Frontal cortex (tissue), 4 donors: Measurements from ENCODE around the gene S100PBP. TPM values are rescaled to one million over a fixed set of nuclear protein-coding genes. Genes with fewer than 3 reads are reported as not detected.
A peak's percentile ranks its signal among the peaks of the same experiment; 100 is the strongest.

Source experiments
- DNase-seq, 2 donors: peaks; one replicate each; pipeline ENCODE4 v3.0.0; 2012; ENCODE audit warnings: low spot score in 2 of 2
- FAIRE-seq: peaks from 2 replicates; lab custom pipeline; 2012; peaks lifted over from hg19 to GRCh38; lab: Jason Lieb, UNC
- total RNA-seq: library from RNA; depleted of rRNA; stranded (reverse); fragments of >200 nt; gene quantifications from one replicate; pipeline ENCODE4 v1.2.3, GENCODE V29; 2014
- donor health status: control.
- donor health status: control.
- donor health status: control.

S100PBP gene
- 42.4 TPM for total RNA-seq

DNA sequence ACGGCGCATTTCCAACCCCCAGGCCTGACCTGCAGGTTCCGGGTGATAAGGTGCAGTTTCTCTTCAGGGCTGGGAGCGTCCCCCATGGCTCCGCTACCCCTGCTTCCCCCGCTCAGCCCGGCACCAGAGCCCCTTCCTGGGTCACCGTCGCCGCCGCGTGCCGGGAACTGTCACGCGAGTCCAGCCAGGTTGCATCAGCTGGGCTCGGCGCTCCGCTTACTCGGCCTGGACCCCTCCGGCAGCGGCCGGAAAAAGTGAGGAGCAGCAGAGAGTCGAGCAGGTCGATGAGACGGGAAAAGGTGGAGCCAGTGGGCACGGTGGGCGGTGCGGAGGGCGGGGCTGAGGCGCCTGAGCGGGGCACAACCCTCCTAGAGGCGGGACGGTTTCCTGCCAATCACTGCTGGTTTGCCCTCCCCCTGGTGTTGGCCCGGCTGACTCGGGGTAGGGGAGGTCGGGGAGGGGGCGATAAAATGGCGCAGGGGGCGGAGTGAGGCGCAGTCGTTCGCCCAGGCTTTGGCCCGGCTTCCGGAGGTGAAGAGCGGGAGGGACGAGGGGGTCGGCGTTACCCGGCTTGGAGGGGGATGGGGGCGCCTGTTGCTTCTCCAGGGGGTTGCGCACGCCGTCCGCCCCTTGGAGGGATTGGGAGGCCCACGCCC, at the start of gene S100PBP, which contains the start of gene YARS1:
Gene S100PBP, plus strand, starts transcription at position 495 of the 656 bp plus-strand sequence. CDS start 8,447 bp downstream, outside the sequence.
Gene YARS1, minus strand, starts transcription at position 200 of the 656 bp plus-strand sequence. Its CDS starts 114 bp downstream, at position 86.
- DNase-seq (peak; percentile 97 to 99), FAIRE-seq (no peak)

DNA sequence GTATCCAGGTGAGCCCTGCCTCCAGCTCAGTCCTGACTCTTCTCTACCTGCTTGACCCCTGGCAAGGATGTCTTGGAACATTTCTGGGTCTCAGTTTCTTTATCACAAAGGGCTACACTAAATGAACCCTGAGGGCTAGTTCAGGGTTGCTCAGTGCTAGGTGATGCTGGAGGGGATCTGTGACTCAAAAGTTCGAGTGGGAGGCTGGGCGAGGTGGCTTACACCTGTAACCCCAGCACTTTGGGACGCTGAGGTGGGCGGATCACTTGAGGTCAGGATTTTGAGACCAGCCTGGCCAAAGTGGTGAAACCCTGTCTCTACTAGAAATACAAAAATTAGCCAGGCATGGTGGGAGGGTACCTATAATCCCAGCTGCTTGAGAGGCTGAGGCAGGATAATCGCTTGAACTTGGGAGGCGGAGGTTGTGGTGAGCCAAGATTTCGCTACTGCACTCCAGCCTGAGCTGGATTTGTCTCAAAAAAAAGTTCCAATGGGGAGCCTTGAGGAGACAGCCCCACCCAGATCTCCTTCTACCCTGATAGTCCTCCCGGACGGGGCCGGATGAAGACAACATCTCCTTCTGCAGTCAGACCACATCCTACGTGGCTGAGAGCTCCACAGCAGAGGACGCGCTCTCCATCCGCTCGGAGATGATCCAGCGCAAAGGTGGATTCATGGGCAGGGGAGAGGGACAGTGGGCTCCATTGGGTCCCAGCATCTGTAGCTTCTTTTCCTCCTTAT, 49.2 kb upstream of the S100PBP start:
- DNase-seq (no peak), FAIRE-seq (no peak)

DNA sequence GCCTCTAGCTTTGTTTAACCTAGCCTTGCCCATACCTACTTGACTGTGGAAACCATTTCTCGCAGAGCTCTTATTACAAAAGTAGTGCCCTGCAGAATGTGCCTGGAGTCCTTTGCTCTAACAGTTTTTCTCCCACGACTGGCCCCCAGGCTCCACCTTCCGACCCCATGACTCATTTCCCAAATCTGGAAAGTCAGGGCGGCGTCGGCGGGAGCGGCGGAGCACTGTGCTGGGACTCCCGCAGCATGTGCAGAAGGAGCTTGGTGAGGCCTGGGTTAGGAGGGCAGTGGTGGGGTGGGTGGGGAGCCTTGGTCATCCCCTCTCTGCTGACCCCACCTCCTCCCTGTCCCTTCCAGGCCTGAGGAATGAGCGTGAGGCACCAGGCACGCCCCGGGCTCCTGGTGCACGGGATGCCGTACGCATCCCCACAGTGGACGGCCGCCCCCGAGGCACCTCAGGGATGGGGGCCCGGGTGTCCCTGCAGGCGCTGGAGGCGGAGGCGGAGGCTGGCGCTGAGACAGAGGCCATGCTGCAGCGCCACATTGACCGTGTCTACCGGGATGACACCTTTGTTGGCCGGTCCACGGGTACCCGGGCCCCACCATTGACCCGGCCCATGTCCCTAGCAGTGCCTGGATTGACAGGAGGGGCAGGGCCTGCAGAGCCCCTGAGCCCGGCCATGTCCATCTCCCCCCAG, 47.8 kb upstream of the S100PBP start:
- DNase-seq: no peak
- no peak for FAIRE-seq

DNA sequence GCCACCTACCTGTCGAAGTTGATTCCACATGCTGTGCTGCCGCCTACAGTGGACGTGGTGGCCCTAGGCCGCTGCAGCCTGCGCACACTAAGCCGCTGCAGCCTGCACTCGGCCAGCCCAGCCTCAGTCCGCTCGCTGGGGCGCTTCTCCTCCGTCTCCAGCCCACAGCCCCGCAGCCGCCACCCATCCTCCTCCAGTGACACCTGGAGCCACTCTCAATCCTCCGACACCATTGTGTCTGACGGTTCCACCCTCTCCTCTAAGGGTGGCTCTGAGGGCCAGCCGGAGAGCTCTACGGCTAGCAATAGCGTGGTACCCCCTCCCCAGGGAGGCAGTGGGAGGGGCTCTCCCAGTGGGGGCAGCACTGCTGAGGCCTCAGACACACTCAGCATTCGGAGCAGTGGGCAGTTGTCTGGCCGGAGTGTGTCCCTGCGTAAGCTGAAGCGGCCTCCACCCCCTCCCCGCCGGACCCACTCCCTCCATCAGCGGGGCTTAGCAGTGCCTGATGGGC, 47.2 kb upstream of the S100PBP start:
- FAIRE-seq: no peak
- DNase-seq: no peak

DNA sequence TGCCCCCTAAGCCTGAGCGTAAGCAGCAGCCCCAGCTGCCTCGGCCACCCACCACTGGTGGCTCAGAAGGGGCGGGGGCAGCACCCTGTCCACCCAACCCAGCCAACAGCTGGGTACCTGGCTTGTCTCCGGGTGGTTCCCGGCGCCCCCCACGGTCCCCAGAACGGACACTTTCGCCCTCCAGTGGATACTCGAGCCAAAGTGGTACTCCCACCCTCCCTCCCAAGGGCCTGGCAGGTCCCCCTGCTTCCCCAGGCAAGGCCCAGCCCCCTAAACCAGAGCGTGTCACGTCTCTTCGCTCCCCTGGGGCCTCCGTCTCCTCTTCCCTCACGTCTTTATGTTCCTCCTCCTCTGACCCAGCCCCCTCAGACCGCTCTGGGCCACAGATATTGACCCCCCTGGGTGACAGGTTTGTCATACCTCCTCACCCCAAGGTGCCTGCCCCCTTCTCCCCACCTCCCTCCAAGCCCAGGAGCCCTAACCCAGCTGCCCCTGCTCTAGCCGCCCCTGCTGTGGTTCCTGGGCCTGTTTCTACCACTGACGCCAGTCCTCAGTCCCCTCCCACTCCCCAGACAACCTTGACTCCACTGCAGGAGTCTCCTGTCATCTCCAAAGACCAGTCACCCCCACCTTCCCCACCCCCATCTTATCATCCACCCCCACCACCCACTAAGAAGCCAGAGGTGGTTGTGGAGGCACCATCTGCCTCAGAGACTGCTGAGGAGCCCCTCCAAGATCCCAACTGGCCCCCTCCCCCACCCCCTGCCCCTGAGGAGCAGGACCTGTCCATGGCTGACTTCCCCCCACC, 46.5 kb upstream of the S100PBP start:
- no peak for FAIRE-seq

DNA sequence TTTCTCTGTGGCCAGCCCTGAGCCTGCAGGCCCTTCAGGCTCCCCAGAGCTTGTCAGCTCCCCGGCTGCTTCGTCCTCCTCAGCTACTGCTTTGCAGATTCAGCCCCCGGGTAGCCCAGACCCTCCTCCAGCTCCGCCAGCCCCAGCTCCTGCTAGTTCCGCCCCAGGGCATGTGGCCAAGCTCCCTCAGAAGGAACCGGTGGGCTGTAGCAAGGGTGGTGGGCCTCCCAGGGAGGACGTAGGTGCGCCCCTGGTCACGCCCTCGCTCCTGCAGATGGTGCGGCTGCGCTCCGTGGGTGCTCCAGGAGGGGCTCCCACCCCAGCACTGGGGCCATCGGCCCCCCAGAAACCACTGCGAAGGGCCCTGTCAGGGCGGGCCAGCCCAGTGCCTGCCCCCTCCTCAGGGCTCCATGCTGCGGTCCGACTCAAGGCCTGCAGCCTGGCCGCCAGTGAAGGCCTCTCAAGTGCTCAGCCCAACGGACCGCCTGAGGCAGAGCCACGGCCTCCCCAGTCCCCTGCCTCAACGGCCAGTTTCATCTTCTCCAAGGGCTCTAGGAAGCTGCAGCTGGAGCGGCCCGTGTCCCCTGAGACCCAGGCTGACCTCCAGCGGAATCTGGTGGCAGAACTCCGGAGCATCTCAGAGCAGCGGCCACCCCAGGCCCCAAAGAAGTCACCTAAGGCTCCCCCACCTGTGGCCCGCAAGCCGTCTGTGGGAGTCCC, 45.7 kb upstream of the S100PBP start:
- FAIRE-seq (no peak), DNase-seq (no peak)

More for the DNA sequence above, 46.5 kb upstream of the S100PBP start:
- DNase-seq: no peak

DNA sequence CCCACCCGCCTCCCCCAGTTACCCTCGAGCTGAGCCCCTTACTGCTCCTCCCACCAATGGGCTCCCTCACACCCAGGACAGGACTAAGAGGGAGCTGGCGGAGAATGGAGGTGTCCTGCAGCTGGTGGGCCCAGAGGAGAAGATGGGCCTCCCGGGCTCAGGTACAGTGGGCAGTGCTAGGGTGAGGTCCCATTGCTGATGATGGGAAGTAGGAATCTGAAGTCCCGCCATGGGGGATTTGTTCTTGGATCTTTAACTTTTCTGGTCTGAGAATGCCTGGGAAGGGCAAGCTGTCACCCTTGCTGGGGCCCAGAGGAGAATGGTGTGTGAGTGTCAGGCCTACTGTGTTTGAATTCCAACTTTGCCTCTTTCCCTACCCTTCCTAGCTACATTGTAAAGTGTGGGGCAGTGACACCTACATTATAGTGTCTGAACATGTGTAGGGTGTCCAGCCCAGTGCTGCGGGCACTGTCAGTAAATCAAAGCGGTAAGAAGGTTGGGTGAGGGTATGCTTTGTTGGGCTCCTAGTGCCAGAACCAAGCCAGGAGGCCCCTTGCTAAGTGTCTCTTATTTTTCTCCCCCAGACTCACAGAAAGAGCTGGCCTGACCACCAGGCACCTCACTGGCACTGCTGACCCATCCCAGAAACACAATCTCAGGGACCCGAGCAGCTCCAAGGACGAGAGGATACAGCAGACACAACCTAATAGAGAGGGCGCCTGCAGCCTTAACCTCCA, 45.0 kb upstream of the S100PBP start:
- no peak for FAIRE-seq
- no peak for DNase-seq

DNA sequence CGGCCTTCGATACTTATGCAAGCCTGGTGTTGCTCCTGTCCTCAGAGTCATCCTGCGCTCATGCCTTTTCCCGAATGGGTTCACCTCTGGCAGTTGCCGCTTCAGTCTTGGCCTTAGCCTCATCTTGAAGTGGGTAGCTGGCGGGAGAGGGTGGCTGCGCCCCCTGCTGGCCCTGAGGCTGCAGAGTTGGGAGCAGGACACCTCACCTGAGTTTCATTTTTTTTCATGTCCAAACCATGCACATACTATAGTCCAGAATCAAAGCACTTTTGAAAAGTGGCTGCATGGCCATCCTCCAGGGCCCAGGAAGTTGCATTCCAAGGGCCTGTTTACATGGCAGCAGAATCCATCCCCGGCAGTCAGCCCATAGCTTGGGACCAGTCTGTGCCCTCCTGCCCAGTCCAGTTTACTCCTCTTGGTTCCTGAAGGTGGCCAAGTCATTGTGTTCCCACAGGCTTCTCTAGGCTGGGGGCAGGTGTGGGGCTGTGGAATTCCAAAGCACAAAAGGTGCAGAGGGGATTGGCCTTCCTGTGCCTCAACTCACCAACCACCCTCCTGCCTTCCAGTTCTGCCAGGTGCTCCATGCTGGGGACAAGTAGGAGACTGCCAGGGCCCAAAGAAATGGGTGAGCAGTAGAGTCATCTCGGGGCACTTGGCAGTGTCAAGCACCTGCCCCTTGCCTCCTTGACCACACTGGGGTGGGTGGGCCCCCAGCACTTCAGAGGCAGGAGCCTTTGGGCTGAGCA, 44.3 kb upstream of the S100PBP start:
- FAIRE-seq (no peak), DNase-seq (peak; percentile 74 to 85)

DNA sequence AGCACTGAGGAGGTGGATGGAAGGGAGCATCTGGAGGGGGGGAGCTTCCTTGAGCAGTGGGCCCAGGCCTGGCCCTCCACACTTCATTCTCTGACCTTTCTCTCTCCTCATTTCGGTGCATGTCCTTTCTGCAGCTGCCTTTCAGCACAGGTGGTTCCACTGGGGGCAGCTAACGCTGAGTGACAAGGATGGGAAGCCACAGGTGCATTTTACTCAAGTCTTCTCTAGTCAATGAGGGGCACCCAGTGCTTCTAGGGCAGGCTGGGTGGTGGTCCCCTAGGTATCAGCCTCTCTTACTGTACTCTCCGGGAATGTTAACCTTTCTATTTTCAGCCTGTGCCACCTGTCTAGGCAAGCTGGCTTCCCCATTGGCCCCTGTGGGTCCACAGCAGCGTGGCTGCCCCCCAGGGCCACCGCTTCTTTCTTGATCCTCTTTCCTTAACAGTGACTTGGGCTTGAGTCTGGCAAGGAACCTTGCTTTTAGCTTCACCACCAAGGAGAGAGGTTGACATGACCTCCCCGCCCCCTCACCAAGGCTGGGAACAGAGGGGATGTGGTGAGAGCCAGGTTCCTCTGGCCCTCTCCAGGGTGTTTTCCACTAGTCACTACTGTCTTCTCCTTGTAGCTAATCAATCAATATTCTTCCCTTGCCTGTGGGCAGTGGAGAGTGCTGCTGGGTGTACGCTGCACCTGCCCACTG, 43.5 kb upstream of the S100PBP start:
- DNase-seq (no peak), FAIRE-seq (no peak)

DNA sequence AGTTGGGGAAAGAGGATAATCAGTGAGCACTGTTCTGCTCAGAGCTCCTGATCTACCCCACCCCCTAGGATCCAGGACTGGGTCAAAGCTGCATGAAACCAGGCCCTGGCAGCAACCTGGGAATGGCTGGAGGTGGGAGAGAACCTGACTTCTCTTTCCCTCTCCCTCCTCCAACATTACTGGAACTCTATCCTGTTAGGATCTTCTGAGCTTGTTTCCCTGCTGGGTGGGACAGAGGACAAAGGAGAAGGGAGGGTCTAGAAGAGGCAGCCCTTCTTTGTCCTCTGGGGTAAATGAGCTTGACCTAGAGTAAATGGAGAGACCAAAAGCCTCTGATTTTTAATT, 43.0 kb upstream of the S100PBP start:
- FAIRE-seq: no peak

DNA sequence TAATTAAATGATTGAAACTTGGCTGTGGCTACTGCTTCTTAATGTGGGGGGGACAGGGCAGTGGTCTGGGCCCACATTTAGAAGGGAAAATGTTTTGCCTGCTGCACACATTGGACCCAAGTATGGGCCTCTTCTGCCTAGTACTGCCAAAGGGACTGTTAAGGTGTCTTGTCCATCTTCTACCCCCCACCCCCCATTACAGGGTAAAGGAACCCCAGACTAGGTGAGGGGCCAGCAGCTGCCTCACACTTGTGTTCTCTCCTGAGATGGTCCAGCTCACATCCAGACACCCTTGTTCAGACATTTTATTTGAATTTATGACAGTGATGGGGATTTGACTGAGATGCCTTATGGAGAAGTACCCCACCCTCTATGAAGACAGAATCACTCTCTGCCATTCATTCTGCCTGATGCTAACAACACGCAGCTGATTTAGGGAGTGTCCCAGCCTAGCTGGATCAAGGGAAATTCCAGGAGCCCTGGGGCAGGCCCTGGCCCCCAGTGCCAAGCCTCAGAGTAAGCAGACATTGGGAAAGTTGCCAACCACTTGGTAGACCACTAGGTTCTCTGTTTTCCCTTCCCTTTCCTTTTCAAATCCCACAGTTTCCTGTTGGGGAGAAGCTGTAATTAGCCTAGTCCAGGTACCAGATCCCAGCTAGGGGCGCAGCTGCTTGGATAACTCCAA, 42.4 kb upstream of the S100PBP start:
- FAIRE-seq (no peak), DNase-seq (no peak)

More for the DNA sequence above, 43.0 kb upstream of the S100PBP start:
- DNase-seq: no peak

DNA sequence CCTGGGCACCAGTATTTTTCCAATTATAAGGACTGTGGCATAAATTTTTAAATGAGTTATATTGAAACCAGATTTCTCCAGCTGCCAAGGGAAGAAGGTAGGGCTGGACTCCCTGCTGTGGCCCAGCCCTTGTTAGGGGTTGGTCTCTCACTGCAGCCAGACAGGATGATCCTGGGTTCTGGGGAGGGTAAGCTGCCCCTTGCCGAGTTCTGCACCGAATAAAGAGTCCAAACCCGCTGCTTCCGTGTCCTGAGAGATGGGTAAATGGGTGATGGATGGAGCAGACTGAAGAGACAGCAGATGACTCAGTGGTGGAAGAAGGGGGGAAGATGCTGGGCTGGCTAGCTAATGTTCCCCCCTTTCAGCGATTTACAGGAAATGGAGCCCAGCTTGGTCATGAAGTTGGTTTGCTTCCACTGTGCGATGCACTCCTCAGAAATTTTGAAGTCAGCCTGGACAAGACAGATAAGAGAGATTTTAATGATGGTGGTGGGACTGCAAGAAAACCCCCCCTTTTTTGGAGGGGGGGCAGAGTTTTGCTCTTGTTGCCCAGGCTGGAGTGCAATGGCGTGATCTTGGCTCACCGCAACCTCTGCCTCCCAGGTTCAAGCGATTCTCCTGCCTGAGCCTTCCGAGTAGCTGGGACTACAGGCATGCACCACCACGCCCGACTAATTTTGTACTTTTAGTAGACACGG, 41.7 kb upstream of the S100PBP start:
- DNase-seq: no peak
- FAIRE-seq: no peak

DNA sequence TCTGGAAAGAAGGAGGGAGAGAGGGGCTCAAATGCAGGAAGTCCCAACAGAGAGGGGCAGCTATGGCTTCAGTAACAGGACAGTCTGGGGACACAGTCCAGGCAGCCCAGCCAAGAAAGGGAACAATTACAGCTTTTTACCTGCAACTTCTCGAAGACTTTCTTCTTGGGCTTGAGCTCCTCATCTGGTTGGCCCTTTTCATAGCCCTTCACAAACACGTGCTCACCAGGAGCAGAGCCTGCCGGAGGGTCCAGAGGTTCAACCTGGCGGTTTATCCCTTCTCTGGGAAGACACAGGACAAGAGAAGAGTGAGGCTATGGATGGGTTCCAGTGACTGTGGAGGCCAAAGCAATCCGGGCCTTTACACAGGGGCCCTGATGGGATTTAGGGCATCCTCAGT, 38.2 kb upstream of the S100PBP start:
- DNase-seq: no peak
- no peak for FAIRE-seq

DNA sequence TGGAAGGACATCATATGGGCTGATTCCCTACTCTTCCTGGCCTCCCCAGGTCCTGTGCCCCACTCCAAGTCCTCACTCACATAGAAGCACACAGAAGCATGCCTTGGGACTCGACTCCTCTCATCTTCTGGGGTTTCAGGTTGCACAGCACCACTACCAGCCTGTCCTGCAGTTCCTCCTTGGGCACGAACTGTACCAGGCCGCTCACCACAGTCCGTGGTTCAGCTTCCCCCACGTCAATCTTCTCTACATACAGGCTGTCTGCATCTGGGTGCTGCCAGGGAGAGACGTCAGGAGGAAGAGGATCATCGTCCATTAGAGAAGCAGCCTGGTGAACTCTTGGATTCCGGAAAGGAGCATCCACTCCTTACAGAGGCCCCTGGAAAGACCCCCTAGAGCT, 37.4 kb upstream of the S100PBP start:
- FAIRE-seq (no peak), DNase-seq (no peak)

DNA sequence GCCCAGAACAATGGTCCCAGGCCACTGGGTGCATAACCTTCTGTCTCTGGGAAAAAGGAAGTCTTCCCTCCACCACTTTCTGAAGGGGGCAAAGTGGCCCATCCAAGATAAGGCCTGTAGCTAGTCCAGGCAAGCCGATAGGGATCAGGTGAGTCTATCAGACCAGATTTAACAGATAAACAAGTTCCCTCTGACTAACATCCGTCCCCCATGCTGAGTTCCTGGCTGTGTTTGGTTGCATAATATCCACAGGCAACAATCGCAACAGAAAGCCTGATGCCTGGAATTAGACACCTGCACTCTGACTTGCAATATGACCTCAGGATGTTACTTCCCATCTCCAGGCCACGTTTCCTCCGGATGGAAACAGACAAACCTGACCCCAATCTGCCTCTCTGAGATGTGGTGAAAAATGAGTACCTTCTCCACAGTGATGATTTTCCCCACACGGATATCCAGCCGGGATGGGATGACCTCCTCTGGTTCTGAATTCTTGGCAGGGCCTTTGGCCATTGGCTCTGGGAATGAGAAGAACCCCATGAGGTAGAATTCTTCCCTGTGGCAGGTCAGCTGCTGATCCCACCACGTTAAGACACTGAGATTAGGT, 36.7 kb upstream of the S100PBP start:
- DNase-seq: no peak
- FAIRE-seq: no peak

DNA sequence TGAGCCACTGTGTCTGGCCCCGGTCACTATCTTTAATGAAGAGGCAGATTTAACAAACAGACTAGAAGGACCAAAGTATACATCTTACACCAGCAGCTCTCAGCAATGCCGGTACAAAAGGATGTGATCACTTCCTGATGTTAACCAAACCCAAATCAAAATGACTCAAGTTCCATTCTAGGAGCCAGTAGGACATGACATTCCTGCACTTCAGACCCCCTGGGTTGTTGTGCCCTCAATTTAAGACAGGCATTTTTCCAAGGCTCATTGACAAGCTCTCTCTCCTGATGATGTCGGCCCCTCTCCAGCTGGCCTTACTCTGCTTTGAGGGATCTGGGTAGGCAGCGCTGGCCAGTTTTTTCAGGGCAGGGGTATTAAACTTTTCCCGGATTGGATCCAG, 35.4 kb upstream of the S100PBP start:
- FAIRE-seq (no peak), DNase-seq (no peak)
